ENCODE data around the gene NDRG2. TPM values are rescaled to one million over a fixed set of nuclear protein-coding genes. Genes with fewer than 3 reads are reported as not detected.

Gene NDRG2
- total and polyA plus RNA-seq, 11 donors: 187 to 661 (median 314) TPM

- no peak overlapping the region for H3K27ac ChIP-seq
- no peak overlapping the region for H3K4me3 ChIP-seq
- DNase-seq (no peak), ATAC-seq (no peak)
- no peaks in the 10 kb centered on the region for H3K9me3 ChIP-seq
- 84 to 87% (median 85%) methylated on average over 7 of the region's 7 CpGs for WGBS, 4 donors
- peaks cover 0 to 6% (median 0%) of the 10 kb centered on the region in 9 donors for H3K27me3 ChIP-seq
- intact Hi-C loops (cut with DNase I): loop anchor here in 3 of 10 donors (5.0 kb wide), 2 partner anchors 35 to 40 kb away; partner anchors contain the start of gene TMEM253 (in 1 of the 3)
- TF ChIP-seq POLR2A (IDR thresholded peaks at IDR 0.05) (no peak), CTCF (IDR thresholded peaks at IDR 0.05) (peak in 2 of 12 donors; percentile 8 to 9)
- no peaks in the 10 kb centered on the region for H3K36me3 ChIP-seq
- H3K4me1 ChIP-seq: peaks cover 0 to 31% (median 22%) of the 10 kb centered on the region in 12 donors
Observed at GRCh38 chr14:21066882-21067502, 42.1 kb upstream of the NDRG2 start.

GRCh38 chr14:21063479-21063878 is 38.6 kb upstream of the NDRG2 start:
- 38 to 50% (median 44%) methylated on average over 3 of the region's 3 CpGs for WGBS, 4 donors
- intact Hi-C loops (cut with DNase I): no loop called here
- Histone ChIP-seq H3K4me3 (no peak overlapping the region), H3K36me3 (no peaks in the 10 kb centered on the region), H3K27me3 (no peaks in the 10 kb centered on the region), H3K4me1 (peaks cover 0 to 10% (median 4%) of the 10 kb centered on the region in 12 donors), H3K9me3 (no peaks in the 10 kb centered on the region), H3K27ac (peak overlapping the region in 1 of 12 donors; percentile 20)
- TF ChIP-seq CTCF (IDR thresholded peaks at IDR 0.05): no peak
- ATAC-seq (peak in 2 of 4 donors; percentile 40 to 67), DNase-seq (no peak)

- Histone ChIP-seq H3K27ac (no peak overlapping the region), H3K4me1 (peaks cover 0 to 10% (median 2%) of the 10 kb centered on the region in 12 donors), H3K4me3 (no peak overlapping the region), H3K27me3 (no peaks in the 10 kb centered on the region), H3K9me3 (no peaks in the 10 kb centered on the region), H3K36me3 (no peaks in the 10 kb centered on the region)
- WGBS, 4 donors: 87 to 96% (median 92%) methylated on average over 3 of the region's 3 CpGs
- DNase-seq (no peak), ATAC-seq (no peak)
- intact Hi-C loops (cut with DNase I): no loop called here
- TF ChIP-seq CTCF (IDR thresholded peaks at IDR 0.05) (no peak), POLR2A (IDR thresholded peaks at IDR 0.05) (no peak)
Observed at GRCh38 chr14:21061347-21061668, 36.4 kb upstream of the NDRG2 start.

- H3K4me1 ChIP-seq: peaks cover 0 to 10% (median 2%) of the 10 kb centered on the region in 12 donors
- ATAC-seq (no peak), DNase-seq (no peak)
- no peaks in the 10 kb centered on the region for H3K27me3 ChIP-seq
- no peak overlapping the region for H3K27ac ChIP-seq
- H3K4me3 ChIP-seq: no peak overlapping the region
- intact Hi-C loops (cut with DNase I): no loop called here
- no peaks in the 10 kb centered on the region for H3K36me3 ChIP-seq
- no peaks in the 10 kb centered on the region for H3K9me3 ChIP-seq
- TF ChIP-seq POLR2A (IDR thresholded peaks at IDR 0.05) (no peak), CTCF (IDR thresholded peaks at IDR 0.05) (no peak)
- 77 to 83% (median 81%) methylated on average over 13 of the region's 13 CpGs for WGBS, 4 donors
Observed at GRCh38 chr14:21060614-21061346, 35.9 kb upstream of the NDRG2 start.
